ENCODE results near the gene TXNRD1. TPM values are rescaled to one million over a fixed set of nuclear protein-coding genes. Genes with fewer than 3 reads are reported as not detected.

TXNRD1 gene
- total RNA-seq, 1 donor from 2014 or later: 176 TPM

DNA sequence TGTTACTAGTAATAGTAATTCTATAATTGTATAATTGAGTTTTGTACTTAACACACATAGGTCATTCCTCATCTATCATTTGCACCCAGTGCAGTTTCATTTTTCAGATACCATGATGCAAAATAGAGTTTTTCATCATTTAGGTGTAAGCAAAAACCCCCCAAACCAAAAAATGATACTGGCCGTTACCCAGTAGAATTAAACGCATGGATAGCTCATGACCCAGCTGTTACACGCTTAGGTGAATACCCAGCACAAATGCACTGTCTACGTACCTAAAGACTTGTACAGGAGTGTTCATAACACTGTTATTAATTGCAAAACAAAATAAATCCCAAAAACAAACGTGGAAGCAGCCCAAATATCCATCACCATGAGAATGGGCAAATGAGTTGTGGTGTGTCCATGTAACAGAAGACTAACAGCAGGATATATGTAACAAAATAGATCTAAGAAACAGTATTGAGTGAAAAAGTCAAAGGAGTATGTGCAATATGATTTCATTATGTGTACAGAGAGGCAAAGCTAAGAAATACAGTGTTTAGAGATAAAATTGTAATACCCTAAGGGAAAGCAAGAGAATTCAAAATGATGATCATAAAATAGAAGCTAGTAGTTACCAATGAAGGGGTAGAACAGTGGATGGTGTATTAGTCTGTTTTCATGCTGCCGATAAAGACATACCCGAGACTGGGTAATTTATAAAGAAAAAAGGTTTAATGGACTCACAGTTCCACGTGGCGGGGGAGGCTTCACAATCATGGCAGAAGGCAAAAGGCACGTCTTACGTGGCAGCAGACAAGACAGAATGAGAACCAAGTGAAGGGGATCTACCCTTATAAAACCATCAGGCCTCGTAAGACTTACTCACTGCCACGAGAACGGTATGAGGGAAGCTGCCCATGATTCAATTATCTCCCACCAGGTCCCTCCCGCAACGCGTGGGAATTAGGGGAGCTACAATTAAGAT lies 137.7 kb downstream of the TXNRD1 start:
- no peaks in the 10 kb centered on the region for H3K4me1 ChIP-seq (ENCODE audit: insufficient read depth, low read length)
- H4K20me1 ChIP-seq (ENCODE audit: insufficient read depth, low read length): peaks cover 62% of the 10 kb centered on the region
- peaks cover 21% of the 10 kb centered on the region for H3K79me2 ChIP-seq (ENCODE audit: insufficient read depth, low read length)
- no peak overlapping the region for H3K4me3 ChIP-seq (ENCODE audit: insufficient read depth, low read depth, low read length)
- no peaks in the 10 kb centered on the region for H3K27me3 Mint-ChIP-seq (ENCODE audit: low read depth, unreplicated experiment)
- H2AFZ ChIP-seq (ENCODE audit: low read depth, low read length): no peak overlapping the region
- no peak overlapping the region for H3K27ac Mint-ChIP-seq (ENCODE audit: unreplicated experiment)
- H3K9me3 Mint-ChIP-seq (ENCODE audit: unreplicated experiment): no peaks in the 10 kb centered on the region
- no peak overlapping the region for H3K9ac ChIP-seq (ENCODE audit: low read length)
- FAIRE-seq (no peak), DNase-seq (ENCODE audit: low read depth) (no peak)
- H3K4me2 ChIP-seq (ENCODE audit: low read length): no peak overlapping the region
- peaks cover 5% of the 10 kb centered on the region for H3K4me1 Mint-ChIP-seq (ENCODE audit: low read depth, unreplicated experiment)
- H3K36me3 ChIP-seq (ENCODE audit: insufficient read depth, low read length): peaks cover 40% of the 10 kb centered on the region
- no peaks in the 10 kb centered on the region for H3K9me3 ChIP-seq (ENCODE audit: insufficient read depth, low read depth, low read length)
- no peak overlapping the region for H3K27ac ChIP-seq (ENCODE audit: low read depth, low read length)
- H3K27me3 ChIP-seq (ENCODE audit: insufficient read depth, low read length): no peaks in the 10 kb centered on the region
- H3K36me3 Mint-ChIP-seq (ENCODE audit: low read depth, unreplicated experiment): peaks cover 15% of the 10 kb centered on the region
- no peak overlapping the region for H3K4me3 Mint-ChIP-seq (ENCODE audit: unreplicated experiment)
- TF ChIP-seq, protein P1, sequence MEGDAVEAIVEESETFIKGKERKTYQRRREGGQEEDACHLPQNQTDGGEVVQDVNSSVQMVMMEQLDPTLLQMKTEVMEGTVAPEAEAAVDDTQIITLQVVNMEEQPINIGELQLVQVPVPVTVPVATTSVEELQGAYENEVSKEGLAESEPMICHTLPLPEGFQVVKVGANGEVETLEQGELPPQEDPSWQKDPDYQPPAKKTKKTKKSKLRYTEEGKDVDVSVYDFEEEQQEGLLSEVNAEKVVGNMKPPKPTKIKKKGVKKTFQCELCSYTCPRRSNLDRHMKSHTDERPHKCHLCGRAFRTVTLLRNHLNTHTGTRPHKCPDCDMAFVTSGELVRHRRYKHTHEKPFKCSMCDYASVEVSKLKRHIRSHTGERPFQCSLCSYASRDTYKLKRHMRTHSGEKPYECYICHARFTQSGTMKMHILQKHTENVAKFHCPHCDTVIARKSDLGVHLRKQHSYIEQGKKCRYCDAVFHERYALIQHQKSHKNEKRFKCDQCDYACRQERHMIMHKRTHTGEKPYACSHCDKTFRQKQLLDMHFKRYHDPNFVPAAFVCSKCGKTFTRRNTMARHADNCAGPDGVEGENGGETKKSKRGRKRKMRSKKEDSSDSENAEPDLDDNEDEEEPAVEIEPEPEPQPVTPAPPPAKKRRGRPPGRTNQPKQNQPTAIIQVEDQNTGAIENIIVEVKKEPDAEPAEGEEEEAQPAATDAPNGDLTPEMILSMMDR (IDR thresholded peaks at IDR 0.05; ENCODE audit: insufficient read depth, low read depth, low read length): no peak
- no peak for TF ChIP-seq EZH2 (IDR thresholded peaks at IDR 0.05; ENCODE audit: insufficient read depth, low read length)

DNA sequence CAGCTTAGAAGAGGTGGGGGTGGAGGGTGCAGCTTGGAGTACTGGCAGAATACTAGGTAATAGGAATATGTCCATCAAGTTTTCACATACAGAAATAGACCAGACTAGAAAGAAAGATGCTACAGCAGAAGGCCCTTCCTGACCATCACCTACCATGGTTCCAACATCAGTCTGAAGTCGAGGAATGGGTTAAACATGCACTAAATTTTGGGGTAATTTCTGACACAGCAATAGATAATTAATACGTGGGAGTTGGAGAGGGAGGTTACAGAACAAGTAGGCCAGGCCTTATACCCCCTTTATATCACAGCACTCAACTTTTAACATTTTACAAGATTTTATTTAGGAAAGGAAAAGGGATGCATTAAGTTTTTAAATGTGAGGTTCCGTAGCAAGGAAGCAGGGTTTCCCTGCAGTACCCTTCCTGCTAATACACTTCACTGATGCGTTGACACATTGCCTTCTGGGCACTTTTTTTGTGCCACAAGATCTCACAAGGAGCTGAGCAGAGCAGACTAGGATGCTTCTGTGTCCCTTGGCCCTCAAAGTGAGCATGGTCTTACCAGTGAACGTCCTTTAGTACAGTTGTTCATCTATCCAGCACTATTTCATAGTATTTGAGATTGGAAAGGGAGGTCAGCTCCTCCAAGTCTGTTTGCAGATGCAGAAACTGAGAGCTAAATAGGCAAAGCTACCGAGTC lies 138.7 kb downstream of the TXNRD1 start:
- H3K4me3 ChIP-seq (ENCODE audit: insufficient read depth, low read depth, low read length): no peak overlapping the region
- FAIRE-seq (no peak), DNase-seq (ENCODE audit: low read depth) (no peak)
- H3K27ac ChIP-seq (ENCODE audit: low read depth, low read length): no peak overlapping the region
- TF ChIP-seq, protein P1 (IDR thresholded peaks at IDR 0.05; ENCODE audit: insufficient read depth, low read depth, low read length): no peak
- no peak for TF ChIP-seq EZH2 (IDR thresholded peaks at IDR 0.05; ENCODE audit: insufficient read depth, low read length)
- H4K20me1 ChIP-seq (ENCODE audit: insufficient read depth, low read length): peaks cover 54% of the 10 kb centered on the region
- Mint-ChIP-seq H3K27ac (ENCODE audit: unreplicated experiment) (no peak overlapping the region), H3K4me3 (ENCODE audit: unreplicated experiment) (no peak overlapping the region), H3K9me3 (ENCODE audit: unreplicated experiment) (no peaks in the 10 kb centered on the region), H3K36me3 (ENCODE audit: low read depth, unreplicated experiment) (peaks cover 12% of the 10 kb centered on the region), H3K27me3 (ENCODE audit: low read depth, unreplicated experiment) (no peaks in the 10 kb centered on the region), H3K4me1 (ENCODE audit: low read depth, unreplicated experiment) (peaks cover 5% of the 10 kb centered on the region)
- no peak overlapping the region for H3K9ac ChIP-seq (ENCODE audit: low read length)
- H3K36me3 ChIP-seq (ENCODE audit: insufficient read depth, low read length): peaks cover 30% of the 10 kb centered on the region
- H3K79me2 ChIP-seq (ENCODE audit: insufficient read depth, low read length): peaks cover 13% of the 10 kb centered on the region
- no peaks in the 10 kb centered on the region for H3K9me3 ChIP-seq (ENCODE audit: insufficient read depth, low read depth, low read length)
- no peak overlapping the region for H3K4me2 ChIP-seq (ENCODE audit: low read length)
- no peaks in the 10 kb centered on the region for H3K4me1 ChIP-seq (ENCODE audit: insufficient read depth, low read length)
- no peak overlapping the region for H2AFZ ChIP-seq (ENCODE audit: low read depth, low read length)
- H3K27me3 ChIP-seq (ENCODE audit: insufficient read depth, low read length): no peaks in the 10 kb centered on the region

Measured in astrocyte (in vitro differentiated cells and primary cell).